Omental fat pad (tissue), 4 donors: ENCODE results near the gene MAP4K4. TPM values are rescaled to one million over a fixed set of nuclear protein-coding genes. Genes with fewer than 3 reads are reported as not detected.
A peak's percentile ranks its signal among the peaks of the same experiment; 100 is the strongest.

Experiments used
- ATAC-seq: fragments of 150-250 bp; one replicate; pipeline ENCODE4 v1.9.1; 2016; ENCODE audit warnings: mild to moderate bottlenecking, moderate library complexity; ENCODE audit not compliant: low FRiP score
- DNase-seq: peaks from one replicate; pipeline ENCODE4 v3.0.0-alpha.2; 2019; ENCODE audit warnings: low spot score
- CTCF ChIP-seq, 3 donors: fragments of 450-650 bp; IDR thresholded peaks; one replicate each; pipeline ENCODE4 v1.5.1; 2016 to 2017; ENCODE audit warnings: antibody characterized with exemption in 3 of 3, mild to moderate bottlenecking in 3 of 3, moderate library complexity in 2 of 3
- total RNA-seq, 4 donors: library from RNA; depleted of rRNA; stranded (reverse); fragments of >200 nt; gene quantifications; one replicate each; pipeline ENCODE4 v1.1.0, GENCODE V29; 2016

Gene MAP4K4
- total RNA-seq, 4 donors from 2014 or later: 85.9 to 199 (median 110) TPM

GRCh38 chr2:101781326-101781725 lies 83.8 kb downstream of the MAP4K4 start:
- DNase-seq (no peak), ATAC-seq (no peak)
- TF ChIP-seq CTCF (IDR thresholded peaks at IDR 0.05): no peak

- no peak for TF ChIP-seq CTCF (IDR thresholded peaks at IDR 0.05)
- DNase-seq: no peak
- ATAC-seq: no peak
Measured at GRCh38 chr2:101781791-101782426, 84.4 kb downstream of the MAP4K4 start.

- TF ChIP-seq CTCF (IDR thresholded peaks at IDR 0.05): no peak
- no peak for DNase-seq
- ATAC-seq: no peak
Measured at GRCh38 chr2:101782427-101782792, 84.9 kb downstream of the MAP4K4 start.

- DNase-seq (no peak), ATAC-seq (peak; percentile 63)
- TF ChIP-seq CTCF (IDR thresholded peaks at IDR 0.05): no peak
Measured at GRCh38 chr2:101787097-101787496, 89.6 kb downstream of the MAP4K4 start.

GRCh38 chr2:101788565-101788964 lies 91.1 kb downstream of the MAP4K4 start:
- TF ChIP-seq CTCF (IDR thresholded peaks at IDR 0.05): no peak
- ATAC-seq (no peak), DNase-seq (no peak)

- no peak for TF ChIP-seq CTCF (IDR thresholded peaks at IDR 0.05)
- DNase-seq: no peak
- no peak for ATAC-seq
Measured at GRCh38 chr2:101788995-101789970, 91.8 kb downstream of the MAP4K4 start.
